Spleen (tissue), 7 donors: ENCODE measurements around the gene TCF12.

Experiments used
- POLR2A ChIP-seq, 3 donors: fragments of 450-650 bp; IDR thresholded peaks; one replicate each; pipeline ENCODE4 v1.5.1; 2017; ENCODE audit warnings: antibody characterized with exemption in 3 of 3, mild to moderate bottlenecking in 1 of 3
- TF ChIP-seq, protein P1 (sequence below), 11 experiments: fragments of 200-600 bp in 7 of 11; fragments of 450-650 bp in 4 of 11; sonication (generic) in 4 of 11; IDR thresholded peaks in 8 of 11; conservative IDR thresholded peaks in 3 of 11; 1 replicate in 7 of 11; 2 replicates in 4 of 11; pipeline versions ENCODE4 v1.4.0 to v1.8.0; 2016 to 2021; ENCODE audit warnings: antibody characterized with exemption in 11 of 11, inconsistent platforms in 4 of 11, mild to moderate bottlenecking in 1 of 11
- donor health status: DM: no; HTN: no; CAD: no; lungs with moderate emphysema.
- donor health status: DM: no; HTN: no; CAD: no.
- donor health status: DM: no; HTN: no; CAD: no.

DNA sequence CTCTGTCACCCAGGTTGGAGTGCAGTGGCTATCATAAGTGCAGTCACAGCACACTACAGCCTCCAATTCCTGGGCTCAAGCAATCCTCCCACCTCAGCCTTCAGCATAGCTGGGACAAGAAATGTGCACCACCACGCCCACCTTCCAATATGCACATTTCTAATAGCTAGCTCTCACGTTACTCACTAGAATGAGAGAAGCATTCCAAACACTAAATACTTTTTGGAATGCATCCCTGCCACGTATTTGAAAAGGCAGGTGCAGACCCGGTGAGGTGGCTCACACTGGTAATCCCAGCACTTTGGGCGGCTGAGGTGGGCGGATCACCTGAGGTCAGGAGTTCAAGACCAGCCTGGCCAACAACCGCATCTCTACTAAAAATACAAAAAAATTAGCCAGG is 7.6 kb upstream of the TCF12 start:
- TF ChIP-seq, protein P1, sequence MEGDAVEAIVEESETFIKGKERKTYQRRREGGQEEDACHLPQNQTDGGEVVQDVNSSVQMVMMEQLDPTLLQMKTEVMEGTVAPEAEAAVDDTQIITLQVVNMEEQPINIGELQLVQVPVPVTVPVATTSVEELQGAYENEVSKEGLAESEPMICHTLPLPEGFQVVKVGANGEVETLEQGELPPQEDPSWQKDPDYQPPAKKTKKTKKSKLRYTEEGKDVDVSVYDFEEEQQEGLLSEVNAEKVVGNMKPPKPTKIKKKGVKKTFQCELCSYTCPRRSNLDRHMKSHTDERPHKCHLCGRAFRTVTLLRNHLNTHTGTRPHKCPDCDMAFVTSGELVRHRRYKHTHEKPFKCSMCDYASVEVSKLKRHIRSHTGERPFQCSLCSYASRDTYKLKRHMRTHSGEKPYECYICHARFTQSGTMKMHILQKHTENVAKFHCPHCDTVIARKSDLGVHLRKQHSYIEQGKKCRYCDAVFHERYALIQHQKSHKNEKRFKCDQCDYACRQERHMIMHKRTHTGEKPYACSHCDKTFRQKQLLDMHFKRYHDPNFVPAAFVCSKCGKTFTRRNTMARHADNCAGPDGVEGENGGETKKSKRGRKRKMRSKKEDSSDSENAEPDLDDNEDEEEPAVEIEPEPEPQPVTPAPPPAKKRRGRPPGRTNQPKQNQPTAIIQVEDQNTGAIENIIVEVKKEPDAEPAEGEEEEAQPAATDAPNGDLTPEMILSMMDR (IDR thresholded peaks at IDR 0.05 in 8 of 11, conservative IDR thresholded peaks at IDR 0.05 in 3 of 11): no peak
- no peak for TF ChIP-seq POLR2A (IDR thresholded peaks at IDR 0.05)
